ENCODE results near the gene VBP1.
A peak's percentile ranks its signal among the peaks of the same experiment; 100 is the strongest.

Gene VBP1

DNA sequence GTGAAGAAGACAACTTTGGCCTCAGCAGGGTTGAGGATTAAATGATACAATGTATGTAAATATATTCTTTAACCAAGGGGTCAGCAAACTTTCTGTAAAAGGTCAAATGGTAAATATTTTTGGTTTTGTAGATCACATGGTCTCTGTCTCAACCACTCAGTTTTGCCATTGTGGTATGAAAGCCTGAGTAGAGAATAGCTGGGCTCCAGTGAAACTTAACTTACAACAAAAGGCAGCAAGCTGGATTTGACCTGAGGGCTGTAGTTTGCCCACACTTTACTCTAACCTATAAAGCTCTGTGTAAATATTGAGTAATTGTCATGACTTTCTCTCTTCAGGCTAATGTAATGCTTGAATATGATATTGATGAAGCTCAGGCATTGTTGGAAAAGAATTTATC, 19.6 kb downstream of the VBP1 start:
- H3K4me3 ChIP-seq (ENCODE audit: control insufficient read depth, low read depth, low read length) = no peak overlapping the region
- no peak for DNase-seq (ENCODE audit: low read depth)
- TF ChIP-seq, protein P1, sequence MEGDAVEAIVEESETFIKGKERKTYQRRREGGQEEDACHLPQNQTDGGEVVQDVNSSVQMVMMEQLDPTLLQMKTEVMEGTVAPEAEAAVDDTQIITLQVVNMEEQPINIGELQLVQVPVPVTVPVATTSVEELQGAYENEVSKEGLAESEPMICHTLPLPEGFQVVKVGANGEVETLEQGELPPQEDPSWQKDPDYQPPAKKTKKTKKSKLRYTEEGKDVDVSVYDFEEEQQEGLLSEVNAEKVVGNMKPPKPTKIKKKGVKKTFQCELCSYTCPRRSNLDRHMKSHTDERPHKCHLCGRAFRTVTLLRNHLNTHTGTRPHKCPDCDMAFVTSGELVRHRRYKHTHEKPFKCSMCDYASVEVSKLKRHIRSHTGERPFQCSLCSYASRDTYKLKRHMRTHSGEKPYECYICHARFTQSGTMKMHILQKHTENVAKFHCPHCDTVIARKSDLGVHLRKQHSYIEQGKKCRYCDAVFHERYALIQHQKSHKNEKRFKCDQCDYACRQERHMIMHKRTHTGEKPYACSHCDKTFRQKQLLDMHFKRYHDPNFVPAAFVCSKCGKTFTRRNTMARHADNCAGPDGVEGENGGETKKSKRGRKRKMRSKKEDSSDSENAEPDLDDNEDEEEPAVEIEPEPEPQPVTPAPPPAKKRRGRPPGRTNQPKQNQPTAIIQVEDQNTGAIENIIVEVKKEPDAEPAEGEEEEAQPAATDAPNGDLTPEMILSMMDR (conservative IDR thresholded peaks at IDR 0.05; ENCODE audit: control insufficient read depth, insufficient read depth, low read depth, low read length) = no peak

DNA sequence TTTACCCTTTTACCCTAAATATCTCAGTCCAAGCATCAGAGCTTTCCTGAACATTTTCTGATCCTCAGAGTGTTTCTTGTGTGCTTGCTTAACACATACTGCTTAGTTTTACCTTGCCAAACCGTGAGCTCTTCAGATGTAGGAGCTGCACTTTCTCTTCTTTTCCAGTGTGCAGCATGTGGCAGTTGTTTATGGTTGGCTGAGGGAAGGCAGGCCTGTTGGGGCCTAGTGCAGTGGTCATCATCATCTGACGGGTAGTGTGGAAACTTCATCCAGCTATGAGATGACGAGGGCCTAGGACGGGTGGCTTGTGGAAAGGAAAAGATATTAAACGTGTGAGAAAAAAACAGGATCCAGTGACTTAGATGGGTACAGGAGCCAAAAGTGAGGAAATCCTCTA, 21.5 kb downstream of the VBP1 start:
- no peak overlapping the region for H3K4me3 ChIP-seq (ENCODE audit: control insufficient read depth, low read depth, low read length)
- DNase-seq (ENCODE audit: low read depth) = no peak
- TF ChIP-seq, protein P1 (conservative IDR thresholded peaks at IDR 0.05; ENCODE audit: control insufficient read depth, insufficient read depth, low read depth, low read length) = no peak

DNA sequence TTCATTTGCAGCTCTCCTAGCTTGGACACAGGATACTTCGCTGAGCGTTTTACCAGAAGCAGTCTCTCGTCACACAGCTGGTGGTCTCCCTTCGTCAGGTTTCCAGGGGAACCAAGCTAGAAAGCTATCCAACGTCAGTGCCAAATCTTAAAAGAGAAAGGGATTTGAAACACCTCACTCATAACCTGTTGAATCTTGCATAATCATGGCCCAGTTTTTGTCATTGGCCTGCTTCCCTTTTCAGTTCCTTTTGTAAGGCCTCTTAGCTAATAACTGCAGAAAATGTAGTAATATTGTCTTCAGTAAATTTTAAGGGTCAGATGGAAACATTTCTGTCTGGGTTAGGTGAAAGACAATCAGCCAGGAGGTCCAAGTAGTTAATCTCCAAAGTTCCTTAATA, 26.0 kb downstream of the VBP1 start:
- TF ChIP-seq, protein P1 (conservative IDR thresholded peaks at IDR 0.05; ENCODE audit: control insufficient read depth, insufficient read depth, low read depth, low read length) = no peak
- no peak overlapping the region for H3K4me3 ChIP-seq (ENCODE audit: control insufficient read depth, low read depth, low read length)
- DNase-seq (ENCODE audit: low read depth) = no peak

DNA sequence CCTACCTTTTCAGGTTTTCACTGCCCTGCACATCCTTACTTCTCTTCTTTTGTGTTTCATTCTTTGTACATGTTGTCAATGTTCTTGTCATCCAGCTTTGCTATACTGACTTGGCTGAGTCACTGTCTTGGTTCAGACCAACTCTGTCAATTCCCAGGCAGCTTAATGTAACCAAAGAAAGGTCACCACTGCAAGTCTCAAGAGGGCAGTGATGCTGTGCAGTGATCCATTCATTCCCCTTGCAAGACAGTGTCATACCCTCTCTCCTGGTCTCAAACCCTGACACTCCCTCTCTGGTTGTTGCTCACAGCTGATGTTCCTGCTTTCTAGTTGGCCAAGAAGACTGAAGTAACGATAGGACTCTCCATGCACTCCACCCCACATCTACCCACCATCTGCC, 30.5 kb downstream of the VBP1 start:
- TF ChIP-seq, protein P1 (conservative IDR thresholded peaks at IDR 0.05; ENCODE audit: control insufficient read depth, insufficient read depth, low read depth, low read length) = no peak
- peak; percentile 2 for DNase-seq (ENCODE audit: low read depth)
- H3K4me3 ChIP-seq (ENCODE audit: control insufficient read depth, low read depth, low read length) = no peak overlapping the region

DNA sequence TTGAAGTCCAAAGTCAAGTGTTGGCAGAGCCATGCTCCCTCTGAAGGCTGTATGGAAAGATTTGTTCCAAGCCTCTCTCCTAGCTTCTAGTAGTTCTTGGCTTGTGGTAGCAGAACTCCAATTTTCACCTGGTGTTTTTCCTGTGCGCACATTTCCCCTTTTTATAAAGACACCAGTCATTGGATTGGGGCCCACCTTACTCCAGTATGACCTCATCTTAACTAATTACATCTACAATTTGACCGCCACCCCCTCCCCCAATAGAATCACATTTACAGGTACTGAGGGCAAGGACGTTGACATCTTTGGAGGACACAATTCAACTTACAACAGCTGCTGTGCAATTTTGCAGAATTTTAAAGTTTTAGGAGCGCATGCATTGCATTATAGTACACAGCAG, 31.2 kb downstream of the VBP1 start:
- no peak overlapping the region for H3K4me3 ChIP-seq (ENCODE audit: control insufficient read depth, low read depth, low read length)
- TF ChIP-seq, protein P1 (conservative IDR thresholded peaks at IDR 0.05; ENCODE audit: control insufficient read depth, insufficient read depth, low read depth, low read length) = no peak
- no peak for DNase-seq (ENCODE audit: low read depth)

DNA sequence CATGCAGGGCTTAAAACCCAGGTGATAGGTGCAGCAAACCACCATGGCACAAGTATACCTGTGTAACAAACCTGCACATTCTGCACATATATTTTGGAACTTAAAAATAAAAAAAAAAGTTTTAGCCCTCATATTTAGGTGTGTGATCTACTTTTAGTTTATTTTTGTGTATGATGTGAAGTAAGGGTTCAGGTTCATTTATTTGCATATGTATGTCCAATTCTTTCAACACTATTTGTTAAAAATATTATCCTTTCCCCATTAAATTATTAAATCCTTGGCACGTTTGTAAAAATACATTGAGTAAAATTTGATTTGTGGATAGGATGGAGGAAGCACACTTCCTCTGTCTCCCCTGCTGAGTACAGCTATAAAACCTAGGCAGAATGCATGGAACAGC, 35.1 kb downstream of the VBP1 start:
- no peak overlapping the region for H3K4me3 ChIP-seq (ENCODE audit: control insufficient read depth, low read depth, low read length)
- TF ChIP-seq, protein P1 (conservative IDR thresholded peaks at IDR 0.05; ENCODE audit: control insufficient read depth, insufficient read depth, low read depth, low read length) = no peak
- no peak for DNase-seq (ENCODE audit: low read depth)

DNA sequence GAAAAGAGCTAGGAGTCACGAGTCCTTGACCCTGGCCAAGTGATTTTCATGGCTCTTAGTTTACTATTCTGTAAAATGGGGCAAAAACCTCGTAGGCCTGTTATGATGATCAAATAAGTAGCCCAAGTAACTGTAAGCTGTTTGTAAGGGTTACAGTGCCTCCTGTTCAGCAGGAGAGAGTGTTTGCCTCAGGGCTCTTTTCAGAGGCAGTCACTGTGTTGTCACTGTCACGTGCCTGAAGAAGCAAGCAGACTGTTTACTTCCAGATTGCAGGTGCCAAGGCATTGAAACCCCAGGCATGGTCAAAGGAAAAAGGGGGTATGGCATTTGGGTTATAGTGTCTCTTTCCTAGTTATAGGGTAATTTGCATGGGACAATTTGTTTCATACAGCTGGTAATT, 43.5 kb downstream of the VBP1 start:
- TF ChIP-seq, protein P1 (conservative IDR thresholded peaks at IDR 0.05; ENCODE audit: control insufficient read depth, insufficient read depth, low read depth, low read length) = no peak
- no peak for DNase-seq (ENCODE audit: low read depth)
- no peak overlapping the region for H3K4me3 ChIP-seq (ENCODE audit: control insufficient read depth, low read depth, low read length)
